Stimulated activated naive CD8-positive, alpha-beta T cell treated with anti-CD3 and anti-CD28 coated beads, Interleukin-15, Interleukin-2, amounts not matched to agents 100 ng/mL and 50 ng/mL, for 24 hours (primary cell): ENCODE measurements around the gene TRAF5.
"Not testable (repeated sequence)": the region's sequence is repeated elsewhere in the genome, so short reads cannot be mapped to it uniquely, and the experiment has no call there.

Source experiments
- H3K27ac Mint-ChIP-seq: one replicate; pipeline ENCODE4 v1.8.0; 2021; ENCODE audit warnings: mild to moderate bottlenecking, mixed read lengths
- H3K27me3 Mint-ChIP-seq: one replicate; pipeline ENCODE4 v1.8.0; 2021; ENCODE audit warnings: mixed read lengths
- H3K36me3 Mint-ChIP-seq: one replicate; pipeline ENCODE4 v1.8.0; 2021; ENCODE audit warnings: low read depth, mixed read lengths
- H3K4me1 Mint-ChIP-seq: one replicate; pipeline ENCODE4 v1.8.0; 2021; ENCODE audit warnings: low read depth, mixed read lengths
- H3K4me3 Mint-ChIP-seq: one replicate; pipeline ENCODE4 v1.8.0; 2021; ENCODE audit warnings: mild to moderate bottlenecking, mixed read lengths
- H3K9me3 Mint-ChIP-seq: one replicate; pipeline ENCODE4 v1.8.0; 2021; ENCODE audit warnings: mixed read lengths

The TRAF5 gene

DNA sequence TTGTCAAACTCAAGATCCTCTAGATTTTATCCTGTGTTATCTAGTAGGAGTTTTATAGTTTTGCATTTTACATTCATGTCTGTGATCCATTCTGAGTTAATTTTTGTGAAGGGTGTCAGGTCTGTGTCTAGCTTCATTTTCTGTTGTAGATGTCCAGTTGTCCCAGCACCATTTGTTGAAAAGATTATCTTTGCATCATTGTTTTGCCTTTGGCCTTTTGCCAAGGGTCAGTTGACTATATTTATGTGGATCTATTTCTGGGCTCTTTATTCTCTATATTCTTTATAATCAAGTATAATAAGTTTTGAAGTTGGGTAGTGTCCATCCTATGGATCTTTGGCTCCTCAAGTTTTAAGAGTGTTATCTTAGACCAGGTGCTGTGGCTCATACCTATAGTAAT lies 21.9 kb downstream of the TRAF5 start:
- peaks cover 10% of the 10 kb centered on the region for H3K9me3 Mint-ChIP-seq
- H3K36me3 Mint-ChIP-seq: peaks cover 47% of the 10 kb centered on the region
- H3K4me3 Mint-ChIP-seq: no peak overlapping the region
- no peak overlapping the region for H3K27ac Mint-ChIP-seq
- no peaks in the 10 kb centered on the region for H3K27me3 Mint-ChIP-seq
- H3K4me1 Mint-ChIP-seq: peaks cover 90% of the 10 kb centered on the region

- peaks cover 51% of the 10 kb centered on the region for H3K36me3 Mint-ChIP-seq
- H3K4me3 Mint-ChIP-seq: no peak overlapping the region
- no peak overlapping the region for H3K27ac Mint-ChIP-seq
- peaks cover 90% of the 10 kb centered on the region for H3K4me1 Mint-ChIP-seq
- peaks cover 10% of the 10 kb centered on the region for H3K9me3 Mint-ChIP-seq
- no peaks in the 10 kb centered on the region for H3K27me3 Mint-ChIP-seq
Observed at GRCh38 chr1:211349741-211350140, 23.1 kb downstream of the TRAF5 start.

GRCh38 chr1:211352055-211352454 lies 25.4 kb downstream of the TRAF5 start:
- Mint-ChIP-seq H3K27ac (peak overlapping the region; percentile 82), H3K4me3 (peak overlapping the region; percentile 25), H3K36me3 (peaks cover 62% of the 10 kb centered on the region), H3K4me1 (peaks cover 89% of the 10 kb centered on the region)
- H3K9me3 Mint-ChIP-seq, H3K27me3 Mint-ChIP-seq: not testable (repeated sequence)

DNA sequence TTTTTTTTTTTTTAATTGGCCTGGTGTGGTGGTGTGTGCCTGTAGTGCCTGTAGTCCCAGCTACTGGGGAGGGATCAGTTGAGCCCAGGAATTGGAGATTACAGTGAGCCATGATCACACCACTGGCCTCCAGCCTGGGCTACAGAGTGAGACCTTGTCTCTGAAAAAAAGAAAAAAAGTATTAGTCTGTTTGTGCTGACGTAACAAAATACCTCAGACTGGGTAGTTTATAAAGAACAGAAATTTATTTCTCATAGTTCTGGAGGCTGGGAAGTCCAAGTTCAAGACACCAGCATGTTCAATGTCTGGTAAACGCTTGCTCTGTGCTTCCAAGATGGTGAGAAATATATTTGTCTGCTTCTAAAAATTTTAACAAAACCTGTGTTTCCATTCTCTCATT lies 25.8 kb downstream of the TRAF5 start:
- H3K27me3 Mint-ChIP-seq: no peaks in the 10 kb centered on the region
- peaks cover 89% of the 10 kb centered on the region for H3K4me1 Mint-ChIP-seq
- H3K9me3 Mint-ChIP-seq: peaks cover 10% of the 10 kb centered on the region
- H3K27ac Mint-ChIP-seq: peak overlapping the region; percentile 75
- H3K36me3 Mint-ChIP-seq: peaks cover 66% of the 10 kb centered on the region
- H3K4me3 Mint-ChIP-seq: peak overlapping the region; percentile 67

DNA sequence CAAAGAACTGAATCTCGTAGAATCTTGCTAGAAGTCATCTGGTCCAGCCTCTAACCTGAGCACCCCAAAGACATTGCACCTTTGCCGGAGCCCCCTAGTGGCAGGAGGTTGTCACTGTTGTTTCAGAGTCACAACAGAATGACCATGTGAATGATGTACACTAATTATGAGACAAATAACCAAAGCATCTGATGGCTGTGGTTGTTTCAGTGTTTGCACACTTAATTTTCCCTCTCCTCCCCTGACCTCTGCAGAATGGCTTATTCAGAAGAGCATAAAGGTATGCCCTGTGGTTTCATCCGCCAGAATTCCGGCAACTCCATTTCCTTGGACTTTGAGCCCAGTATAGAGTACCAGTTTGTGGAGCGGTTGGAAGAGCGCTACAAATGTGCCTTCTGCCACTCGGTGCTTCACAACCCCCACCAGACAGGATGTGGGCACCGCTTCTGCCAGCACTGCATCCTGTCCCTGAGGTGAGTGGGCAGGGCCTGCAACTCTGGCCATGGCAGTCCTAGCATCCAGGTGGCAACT lies 26.4 kb downstream of the TRAF5 start:
- Mint-ChIP-seq H3K4me1 (peaks cover 86% of the 10 kb centered on the region), H3K27ac (peak overlapping the region; percentile 75), H3K27me3 (no peaks in the 10 kb centered on the region), H3K36me3 (peaks cover 71% of the 10 kb centered on the region), H3K9me3 (peaks cover 10% of the 10 kb centered on the region), H3K4me3 (peak overlapping the region; percentile 67)

GRCh38 chr1:211353562-211354212 lies 27.1 kb downstream of the TRAF5 start:
- Mint-ChIP-seq H3K4me3 (no peak overlapping the region), H3K36me3 (peaks cover 67% of the 10 kb centered on the region), H3K9me3 (peaks cover 10% of the 10 kb centered on the region), H3K27ac (peak overlapping the region; percentile 45), H3K4me1 (peaks cover 82% of the 10 kb centered on the region), H3K27me3 (no peaks in the 10 kb centered on the region)

DNA sequence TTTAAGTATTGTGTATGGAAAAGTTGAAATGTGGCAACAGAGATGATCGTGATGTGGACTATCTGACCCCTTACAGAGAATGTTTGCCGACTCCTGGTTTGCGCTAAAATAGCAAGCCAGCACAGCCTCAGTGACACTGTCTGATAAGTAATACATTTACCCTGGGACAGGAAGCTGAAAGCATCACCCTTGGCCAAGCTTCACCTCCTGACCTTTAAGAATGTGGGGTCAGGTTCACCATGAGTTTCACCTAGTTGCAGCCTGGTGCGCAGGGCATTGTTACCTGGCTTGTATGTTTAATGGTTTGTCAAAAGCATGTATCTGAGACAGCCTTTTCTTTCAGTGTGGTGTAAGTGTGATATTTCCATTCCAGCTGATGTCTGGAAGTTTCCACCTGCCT lies 29.2 kb downstream of the TRAF5 start:
- peaks cover 78% of the 10 kb centered on the region for H3K36me3 Mint-ChIP-seq
- H3K4me3 Mint-ChIP-seq: no peak overlapping the region
- peaks cover 73% of the 10 kb centered on the region for H3K4me1 Mint-ChIP-seq

GRCh38 chr1:211356723-211357407 lies 30.2 kb downstream of the TRAF5 start:
- Mint-ChIP-seq H3K9me3 (peaks cover 3% of the 10 kb centered on the region), H3K4me3 (no peak overlapping the region), H3K4me1 (peaks cover 64% of the 10 kb centered on the region), H3K27ac (peak overlapping the region; percentile 65), H3K27me3 (no peaks in the 10 kb centered on the region), H3K36me3 (peaks cover 72% of the 10 kb centered on the region)

More for the DNA sequence above, 29.2 kb downstream of the TRAF5 start:
- Mint-ChIP-seq H3K27me3 (no peaks in the 10 kb centered on the region), H3K9me3 (peaks cover 10% of the 10 kb centered on the region), H3K27ac (peak overlapping the region; percentile 70)

- H3K27me3 Mint-ChIP-seq: no peaks in the 10 kb centered on the region
- no peaks in the 10 kb centered on the region for H3K9me3 Mint-ChIP-seq
- peaks cover 62% of the 10 kb centered on the region for H3K36me3 Mint-ChIP-seq
- no peak overlapping the region for H3K4me3 Mint-ChIP-seq
- H3K4me1 Mint-ChIP-seq: peaks cover 46% of the 10 kb centered on the region
- H3K27ac Mint-ChIP-seq: no peak overlapping the region
Observed at GRCh38 chr1:211358685-211359084, 32.1 kb downstream of the TRAF5 start.

DNA sequence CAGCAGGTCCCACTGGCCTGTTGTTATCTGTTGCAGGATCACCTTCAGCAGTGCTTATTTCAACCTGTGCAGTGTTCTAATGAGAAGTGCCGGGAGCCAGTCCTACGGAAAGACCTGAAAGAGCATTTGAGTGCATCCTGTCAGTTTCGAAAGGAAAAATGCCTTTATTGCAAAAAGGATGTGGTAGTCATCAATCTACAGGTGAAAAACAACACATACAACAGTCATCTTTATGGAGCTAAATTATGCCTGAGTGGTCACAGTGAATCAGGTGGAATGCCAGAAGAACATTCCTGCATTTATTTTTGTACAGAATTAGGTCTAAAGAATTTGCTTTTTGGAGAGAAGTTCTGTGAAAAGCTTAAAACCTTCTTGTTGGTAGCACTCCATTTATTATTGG lies 33.2 kb downstream of the TRAF5 start:
- Mint-ChIP-seq H3K27me3 (no peaks in the 10 kb centered on the region), H3K27ac (no peak overlapping the region), H3K9me3 (no peaks in the 10 kb centered on the region), H3K36me3 (peaks cover 61% of the 10 kb centered on the region), H3K4me1 (peaks cover 35% of the 10 kb centered on the region), H3K4me3 (no peak overlapping the region)

DNA sequence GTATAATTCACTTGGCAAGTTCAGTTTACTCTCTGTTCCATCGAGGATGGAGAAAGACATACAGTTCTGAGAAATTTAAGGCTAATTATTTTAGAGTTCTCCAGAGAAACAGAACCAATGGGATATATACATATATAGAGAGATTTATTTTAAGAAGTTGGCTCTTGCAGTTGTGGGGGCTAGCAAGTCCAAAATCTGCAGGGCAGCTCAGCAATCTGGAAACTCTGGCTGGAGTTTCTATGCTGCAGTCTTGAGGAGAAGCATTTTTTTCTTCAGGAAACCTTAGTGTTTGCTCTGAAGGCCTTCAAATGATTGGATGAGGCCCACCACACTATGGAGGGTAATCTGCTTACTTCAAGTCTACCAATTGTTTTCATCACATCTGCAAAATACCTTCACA lies 34.6 kb downstream of the TRAF5 start:
- no peaks in the 10 kb centered on the region for H3K27me3 Mint-ChIP-seq
- H3K4me3 Mint-ChIP-seq: no peak overlapping the region
- H3K36me3 Mint-ChIP-seq: peaks cover 60% of the 10 kb centered on the region
- peaks cover 23% of the 10 kb centered on the region for H3K4me1 Mint-ChIP-seq
- H3K27ac Mint-ChIP-seq: no peak overlapping the region
- H3K9me3 Mint-ChIP-seq: no peaks in the 10 kb centered on the region

DNA sequence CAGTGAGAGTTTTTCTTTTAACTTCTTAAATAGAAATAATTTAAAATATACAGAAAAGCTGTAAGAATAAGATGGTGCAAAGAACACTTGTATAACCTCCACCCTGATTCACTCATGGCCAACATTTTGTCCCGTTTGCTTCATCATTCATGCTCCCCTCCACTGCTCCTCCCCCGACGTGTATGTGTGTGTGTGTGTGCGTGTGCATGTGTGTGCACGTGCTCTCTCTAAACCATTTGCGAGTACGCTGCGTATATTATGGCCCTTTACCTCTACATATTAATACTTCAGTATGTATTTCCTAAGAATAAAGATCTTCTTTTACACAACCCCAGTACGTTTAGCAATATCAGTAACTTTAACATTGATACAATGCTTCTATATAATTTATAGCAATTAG lies 43.0 kb downstream of the TRAF5 start:
- Mint-ChIP-seq H3K4me3 (no peak overlapping the region), H3K4me1 (no peaks in the 10 kb centered on the region), H3K27ac (no peak overlapping the region), H3K36me3 (peaks cover 58% of the 10 kb centered on the region), H3K9me3 (no peaks in the 10 kb centered on the region), H3K27me3 (no peaks in the 10 kb centered on the region)

DNA sequence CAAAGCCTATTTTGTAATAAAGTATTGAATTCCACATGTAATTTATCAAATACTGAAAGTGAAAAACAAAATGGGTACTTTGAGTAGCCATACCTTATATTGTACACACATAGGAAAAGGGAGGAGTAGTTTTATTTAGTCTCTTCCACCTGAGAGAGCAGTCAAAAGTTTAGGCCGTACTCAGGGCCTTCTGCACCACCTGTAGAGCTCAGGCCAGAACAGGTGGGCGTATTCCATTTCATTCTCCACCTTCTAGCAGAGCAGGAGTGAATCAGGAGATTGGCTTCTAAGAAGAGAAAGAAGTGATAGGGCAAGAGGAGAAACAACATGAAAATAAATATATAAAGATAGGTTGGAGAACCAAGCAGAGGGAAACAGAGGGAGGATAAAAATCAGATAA lies 44.0 kb downstream of the TRAF5 start:
- H3K4me1 Mint-ChIP-seq: no peaks in the 10 kb centered on the region
- peaks cover 63% of the 10 kb centered on the region for H3K36me3 Mint-ChIP-seq
- no peaks in the 10 kb centered on the region for H3K9me3 Mint-ChIP-seq
- no peak overlapping the region for H3K4me3 Mint-ChIP-seq
- no peak overlapping the region for H3K27ac Mint-ChIP-seq
- no peaks in the 10 kb centered on the region for H3K27me3 Mint-ChIP-seq

DNA sequence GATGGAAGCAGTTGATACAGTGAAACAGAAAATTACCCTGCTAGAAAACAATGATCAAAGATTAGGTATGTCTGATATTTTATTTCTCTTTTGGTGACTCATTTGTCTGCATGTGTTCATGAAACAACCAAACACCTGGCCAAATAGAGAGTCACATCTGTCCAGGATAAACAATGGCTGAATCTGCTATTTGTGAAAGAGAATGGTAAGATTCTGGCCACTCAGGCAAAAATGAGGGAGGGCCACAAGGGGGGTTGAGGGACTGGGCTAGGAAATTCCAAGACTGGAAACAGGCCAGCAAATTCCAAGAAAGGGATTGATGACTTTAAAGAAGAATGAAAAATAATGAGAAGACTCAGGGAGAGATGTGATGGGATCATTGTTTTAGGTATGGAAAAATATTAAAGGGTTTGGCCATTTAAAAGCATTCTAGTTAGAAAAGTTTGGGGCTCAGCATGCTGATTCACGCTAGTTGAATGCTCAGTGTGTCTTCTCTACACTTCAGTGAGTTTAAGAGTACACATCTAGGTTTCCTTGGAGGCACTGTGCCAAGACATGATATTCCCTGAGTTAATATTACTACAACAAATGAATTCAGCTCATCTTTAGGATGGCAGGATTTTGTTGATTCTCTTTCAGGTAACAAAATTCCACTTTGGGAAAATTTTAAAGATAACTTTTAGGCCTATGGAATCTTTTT lies 44.9 kb downstream of the TRAF5 start:
- Mint-ChIP-seq H3K9me3 (no peaks in the 10 kb centered on the region), H3K4me1 (peaks cover 2% of the 10 kb centered on the region), H3K4me3 (no peak overlapping the region), H3K36me3 (peaks cover 59% of the 10 kb centered on the region), H3K27ac (no peak overlapping the region), H3K27me3 (no peaks in the 10 kb centered on the region)

GRCh38 chr1:211372463-211372862 lies 45.8 kb downstream of the TRAF5 start:
- H3K36me3 Mint-ChIP-seq: peaks cover 58% of the 10 kb centered on the region
- H3K27ac Mint-ChIP-seq: no peak overlapping the region
- H3K4me3 Mint-ChIP-seq: no peak overlapping the region
- H3K4me1 Mint-ChIP-seq: peaks cover 10% of the 10 kb centered on the region
- H3K27me3 Mint-ChIP-seq: no peaks in the 10 kb centered on the region
- H3K9me3 Mint-ChIP-seq: no peaks in the 10 kb centered on the region
